Parathyroid adenoma (tissue), 2 donors: ENCODE results near the gene ANK2.

Source experiments
- H2AFZ ChIP-seq: fragments of 300-600 bp; sonication (generic); one replicate; pipeline ENCODE4 v1.7.0; 2017; ENCODE audit warnings: antibody characterized with exemption, mild to moderate bottlenecking
- H3K27ac ChIP-seq: fragments of 300-600 bp; sonication (generic); one replicate; pipeline ENCODE4 v1.7.0; 2017
- H3K27me3 ChIP-seq: fragments of 300-600 bp; sonication (generic); one replicate; pipeline ENCODE4 v1.7.0; 2017; ENCODE audit warnings: low read length; ENCODE audit not compliant: control insufficient read depth, insufficient read depth
- H3K36me3 ChIP-seq: fragments of 300-600 bp; sonication (generic); one replicate; pipeline ENCODE4 v1.7.0; 2017; ENCODE audit warnings: low read length; ENCODE audit not compliant: control insufficient read depth, insufficient read depth
- H3K4me1 ChIP-seq: fragments of 300-600 bp; sonication (generic); one replicate; pipeline ENCODE4 v1.7.0; 2017; ENCODE audit warnings: control low read depth
- H3K4me2 ChIP-seq: fragments of 300-600 bp; sonication (generic); one replicate; pipeline ENCODE4 v1.7.0; 2017; ENCODE audit warnings: low read length
- H3K4me3 ChIP-seq: fragments of 300-600 bp; sonication (generic); one replicate; pipeline ENCODE4 v1.7.0; 2017; ENCODE audit warnings: low read depth, low read length
- H3K79me2 ChIP-seq: fragments of 300-600 bp; sonication (generic); one replicate; pipeline ENCODE4 v1.7.0; 2017; ENCODE audit warnings: control low read depth
- H3K9ac ChIP-seq: fragments of 300-600 bp; sonication (generic); one replicate; pipeline ENCODE4 v1.7.0; 2017; ENCODE audit warnings: mild to moderate bottlenecking
- H3K9me3 ChIP-seq: fragments of 300-600 bp; sonication (generic); one replicate; pipeline ENCODE4 v1.7.0; 2017; ENCODE audit warnings: low read length; ENCODE audit not compliant: control insufficient read depth
- TF ChIP-seq, protein P1 (sequence below): fragments of 300-600 bp; sonication (generic); IDR thresholded peaks from one replicate; pipeline ENCODE4 v1.7.0; 2017; ENCODE audit warnings: antibody characterized with exemption, mild to moderate bottlenecking
- donor health status: primary hyperparathyroidism.

The ANK2 gene

DNA sequence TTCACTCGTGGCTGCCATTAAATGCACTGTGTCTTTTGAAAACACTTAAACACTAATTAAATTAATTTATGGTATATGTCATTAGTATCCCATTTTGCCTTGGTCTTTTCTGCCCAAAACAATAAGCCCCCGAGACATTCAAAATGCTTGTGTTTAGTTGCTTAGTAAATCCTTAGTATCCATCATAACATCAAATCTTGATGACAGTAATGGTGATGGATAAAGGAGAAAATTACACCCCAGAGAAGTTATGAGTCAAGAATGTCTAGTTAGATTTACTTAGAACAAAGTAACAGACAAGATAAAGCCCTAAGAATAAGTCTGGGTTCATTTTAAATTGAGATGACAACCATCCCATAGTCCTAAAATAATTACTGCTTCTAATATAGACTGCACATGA is 21.3 kb downstream of the ANK2 start:
- Histone ChIP-seq H3K9ac (no peak overlapping the region), H3K4me2 (no peak overlapping the region), H3K27me3 (no peaks in the 10 kb centered on the region), H3K4me1 (no peaks in the 10 kb centered on the region), H3K4me3 (no peak overlapping the region), H2AFZ (no peak overlapping the region), H3K36me3 (no peaks in the 10 kb centered on the region), H3K9me3 (no peaks in the 10 kb centered on the region), H3K79me2 (no peaks in the 10 kb centered on the region), H3K27ac (no peak overlapping the region)
- TF ChIP-seq, protein P1, sequence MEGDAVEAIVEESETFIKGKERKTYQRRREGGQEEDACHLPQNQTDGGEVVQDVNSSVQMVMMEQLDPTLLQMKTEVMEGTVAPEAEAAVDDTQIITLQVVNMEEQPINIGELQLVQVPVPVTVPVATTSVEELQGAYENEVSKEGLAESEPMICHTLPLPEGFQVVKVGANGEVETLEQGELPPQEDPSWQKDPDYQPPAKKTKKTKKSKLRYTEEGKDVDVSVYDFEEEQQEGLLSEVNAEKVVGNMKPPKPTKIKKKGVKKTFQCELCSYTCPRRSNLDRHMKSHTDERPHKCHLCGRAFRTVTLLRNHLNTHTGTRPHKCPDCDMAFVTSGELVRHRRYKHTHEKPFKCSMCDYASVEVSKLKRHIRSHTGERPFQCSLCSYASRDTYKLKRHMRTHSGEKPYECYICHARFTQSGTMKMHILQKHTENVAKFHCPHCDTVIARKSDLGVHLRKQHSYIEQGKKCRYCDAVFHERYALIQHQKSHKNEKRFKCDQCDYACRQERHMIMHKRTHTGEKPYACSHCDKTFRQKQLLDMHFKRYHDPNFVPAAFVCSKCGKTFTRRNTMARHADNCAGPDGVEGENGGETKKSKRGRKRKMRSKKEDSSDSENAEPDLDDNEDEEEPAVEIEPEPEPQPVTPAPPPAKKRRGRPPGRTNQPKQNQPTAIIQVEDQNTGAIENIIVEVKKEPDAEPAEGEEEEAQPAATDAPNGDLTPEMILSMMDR = no peak

DNA sequence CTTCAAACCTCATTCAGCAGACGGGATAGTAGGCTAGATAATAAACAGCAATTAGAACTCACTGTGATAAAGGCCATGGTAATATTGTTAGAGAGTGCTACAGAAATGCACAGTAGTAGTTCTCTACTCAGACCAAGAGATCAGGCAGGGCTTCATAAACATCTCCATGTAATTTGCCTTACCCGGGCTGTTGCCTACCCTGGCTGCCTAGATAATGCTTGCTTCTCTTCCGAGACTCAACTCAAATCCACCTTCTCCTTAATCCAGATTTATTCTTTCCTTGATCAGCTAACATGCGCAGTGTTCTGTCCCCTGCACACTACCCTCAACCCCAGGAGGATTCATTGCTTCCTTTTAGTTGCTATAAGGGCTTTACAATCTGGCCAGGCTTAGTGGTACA is 21.8 kb downstream of the ANK2 start:
- no peaks in the 10 kb centered on the region for H3K9me3 ChIP-seq
- H3K27ac ChIP-seq = no peak overlapping the region
- no peak overlapping the region for H3K4me2 ChIP-seq
- H3K9ac ChIP-seq = no peak overlapping the region
- no peaks in the 10 kb centered on the region for H3K27me3 ChIP-seq
- H3K79me2 ChIP-seq = no peaks in the 10 kb centered on the region
- no peak overlapping the region for H3K4me3 ChIP-seq
- H3K4me1 ChIP-seq = no peaks in the 10 kb centered on the region
- no peak overlapping the region for H2AFZ ChIP-seq
- TF ChIP-seq, protein P1 = no peak
- H3K36me3 ChIP-seq = no peaks in the 10 kb centered on the region

DNA sequence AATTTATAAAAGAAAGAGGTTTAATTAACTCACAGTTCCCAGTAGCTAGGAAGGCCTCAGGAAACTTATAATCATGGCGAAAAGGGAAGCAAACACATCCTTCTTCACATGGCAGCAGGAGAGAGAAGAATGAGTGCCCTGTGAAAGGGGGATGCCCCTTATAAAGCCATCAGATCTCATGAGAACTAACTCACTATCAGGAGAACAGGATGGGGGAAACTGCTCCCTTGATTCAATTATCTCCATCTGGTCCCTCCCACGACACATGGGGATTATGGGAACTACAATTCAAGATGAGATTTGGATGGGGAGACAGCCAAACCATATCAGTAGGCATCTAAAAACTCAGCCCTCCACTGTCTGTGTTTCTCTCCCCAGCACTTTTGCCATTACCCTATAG is 22.4 kb downstream of the ANK2 start:
- Histone ChIP-seq H3K4me3 (no peak overlapping the region), H2AFZ (no peak overlapping the region), H3K9me3 (no peaks in the 10 kb centered on the region), H3K9ac (no peak overlapping the region), H3K4me2 (no peak overlapping the region), H3K36me3 (no peaks in the 10 kb centered on the region), H3K4me1 (no peaks in the 10 kb centered on the region), H3K79me2 (no peaks in the 10 kb centered on the region), H3K27me3 (no peaks in the 10 kb centered on the region), H3K27ac (no peak overlapping the region)
- TF ChIP-seq, protein P1 = no peak

DNA sequence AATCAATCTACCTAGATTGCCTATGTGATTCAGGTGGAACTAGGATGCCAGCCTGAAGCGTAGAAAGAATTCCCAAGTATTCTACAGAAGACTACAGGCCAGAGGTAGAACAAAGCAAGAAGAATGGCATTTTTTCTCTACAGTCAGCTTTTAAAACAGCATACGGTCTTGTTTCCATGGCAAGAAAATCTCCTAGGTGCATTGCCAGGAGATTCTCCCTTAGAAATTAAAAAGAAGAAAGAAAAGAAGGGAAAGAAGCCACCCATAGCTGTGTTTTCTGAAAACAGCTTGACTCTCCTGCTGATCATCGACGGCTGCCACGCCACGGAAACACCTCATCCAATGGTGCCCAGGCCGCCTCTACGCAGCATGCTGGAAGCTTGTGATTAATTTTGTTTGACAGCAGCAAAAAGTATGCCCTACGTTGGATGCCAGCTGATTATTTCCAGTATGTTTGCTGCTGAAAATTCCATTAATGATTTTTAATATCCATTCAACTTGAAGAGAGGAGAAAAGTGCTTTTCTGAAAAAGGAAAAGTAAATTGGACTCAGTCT is 24.1 kb downstream of the ANK2 start:
- TF ChIP-seq, protein P1 = no peak

DNA sequence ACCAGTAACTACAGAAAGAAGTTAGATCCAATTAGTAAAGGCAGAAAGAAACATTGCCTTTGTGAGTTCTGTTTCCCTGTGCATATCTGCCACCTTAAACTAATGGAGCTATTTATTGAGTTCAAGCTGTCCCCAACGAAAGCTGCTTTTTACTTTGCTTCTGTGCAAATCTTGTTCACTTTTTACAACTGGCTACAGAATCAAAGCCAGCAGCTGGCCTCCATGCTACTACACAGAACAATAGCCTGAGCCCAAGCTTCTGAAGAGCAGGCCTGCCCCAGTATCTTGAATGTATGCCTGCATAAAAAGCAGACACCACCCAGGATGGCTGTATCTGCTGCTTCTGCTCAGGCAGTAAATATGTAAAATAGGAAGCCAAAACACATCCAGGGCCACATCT is 28.1 kb downstream of the ANK2 start:
- TF ChIP-seq, protein P1 = no peak
- Histone ChIP-seq H3K79me2 (no peaks in the 10 kb centered on the region), H3K4me2 (no peak overlapping the region), H3K4me3 (no peak overlapping the region), H3K9ac (no peak overlapping the region), H3K9me3 (no peaks in the 10 kb centered on the region), H3K36me3 (no peaks in the 10 kb centered on the region), H3K4me1 (no peaks in the 10 kb centered on the region), H2AFZ (no peak overlapping the region), H3K27me3 (no peaks in the 10 kb centered on the region), H3K27ac (no peak overlapping the region)

More for the DNA sequence above, 24.1 kb downstream of the ANK2 start:
- Histone ChIP-seq H3K27me3 (no peaks in the 10 kb centered on the region), H3K27ac (no peak overlapping the region), H3K9me3 (no peaks in the 10 kb centered on the region), H3K79me2 (no peaks in the 10 kb centered on the region), H3K36me3 (no peaks in the 10 kb centered on the region), H3K4me2 (no peak overlapping the region), H2AFZ (no peak overlapping the region), H3K9ac (no peak overlapping the region), H3K4me3 (no peak overlapping the region), H3K4me1 (no peaks in the 10 kb centered on the region)
